ENCODE results near the gene CHRND. TPM values are rescaled to one million over a fixed set of nuclear protein-coding genes. Genes with fewer than 3 reads are reported as not detected.

CHRND gene
- total RNA-seq, 2 experiments from 2014 or later: not detected

GRCh38 chr2:232577841-232578240, 51.9 kb downstream of the CHRND start:
- no peak for DNase-seq
- H3K9me3 Mint-ChIP-seq: no peaks in the 10 kb centered on the region
- peaks cover 18% of the 10 kb centered on the region for H3K4me1 Mint-ChIP-seq
- no peak overlapping the region for H3K27ac Mint-ChIP-seq
- no peaks in the 10 kb centered on the region for H3K27me3 Mint-ChIP-seq
- H3K4me3 Mint-ChIP-seq: no peak overlapping the region
- POLR2A ChIA-PET: interaction anchor here (2.2 kb wide), 1 partner anchor 27 kb away, joined by 6 read pairs; the partner anchor contains the start of genes EIF4E2 and TIGD1
- CTCF ChIA-PET: no interaction called here
- peaks cover 27% of the 10 kb centered on the region for H3K36me3 Mint-ChIP-seq (ENCODE audit: low read depth)

- no peaks in the 10 kb centered on the region for H3K27me3 Mint-ChIP-seq
- H3K36me3 Mint-ChIP-seq (ENCODE audit: low read depth): peaks cover 27% of the 10 kb centered on the region
- H3K27ac Mint-ChIP-seq: no peak overlapping the region
- no peak for DNase-seq
- ChIA-PET CTCF (no interaction called here), POLR2A (interaction anchor here (1.3 to 2.2 kb wide), 2 partner anchors 25 to 28 kb away, joined by 3 to 6 read pairs; partner anchors contain the start of genes EIF4E2 and TIGD1)
- no peak overlapping the region for H3K4me3 Mint-ChIP-seq
- no peaks in the 10 kb centered on the region for H3K9me3 Mint-ChIP-seq
- peaks cover 18% of the 10 kb centered on the region for H3K4me1 Mint-ChIP-seq
These were observed 52.7 kb downstream of the CHRND start for GRCh38 chr2:232578626-232579025.

GRCh38 chr2:232580648-232580981, 54.7 kb downstream of the CHRND start:
- Mint-ChIP-seq H3K9me3 (no peaks in the 10 kb centered on the region), H3K4me1 (peaks cover 18% of the 10 kb centered on the region), H3K27ac (no peak overlapping the region), H3K27me3 (no peaks in the 10 kb centered on the region), H3K36me3 (ENCODE audit: low read depth) (peaks cover 17% of the 10 kb centered on the region), H3K4me3 (no peak overlapping the region)
- ChIA-PET POLR2A (interaction anchor here (0.6 kb wide), 1 partner anchor 30 kb away, joined by 4 read pairs; the partner anchor contains the start of genes EIF4E2 and TIGD1), CTCF (interaction anchor here (0.6 kb wide), 1 partner anchor 529 kb away, joined by 3 read pairs; no protein-coding TSS in a partner anchor)
- DNase-seq: no peak

GRCh38 chr2:232581725-232582124, 55.8 kb downstream of the CHRND start:
- POLR2A ChIA-PET: no interaction called here
- H3K36me3 Mint-ChIP-seq (ENCODE audit: low read depth): peaks cover 13% of the 10 kb centered on the region
- CTCF ChIA-PET: no interaction called here
- H3K4me1 Mint-ChIP-seq: peaks cover 18% of the 10 kb centered on the region
- no peak overlapping the region for H3K4me3 Mint-ChIP-seq
- no peaks in the 10 kb centered on the region for H3K9me3 Mint-ChIP-seq
- no peak for DNase-seq
- H3K27me3 Mint-ChIP-seq: no peaks in the 10 kb centered on the region
- H3K27ac Mint-ChIP-seq: no peak overlapping the region

- peaks cover 13% of the 10 kb centered on the region for H3K36me3 Mint-ChIP-seq (ENCODE audit: low read depth)
These were observed 58.3 kb downstream of the CHRND start for GRCh38 chr2:232584238-232584637.

More at GRCh38 chr2:232584238-232584637, 58.3 kb downstream of the CHRND start:
- Mint-ChIP-seq H3K9me3 (no peaks in the 10 kb centered on the region), H3K27me3 (no peaks in the 10 kb centered on the region), H3K4me1 (peaks cover 18% of the 10 kb centered on the region), H3K27ac (no peak overlapping the region), H3K4me3 (no peak overlapping the region)
- no peak for DNase-seq
- CTCF ChIA-PET: no interaction called here
- POLR2A ChIA-PET: no interaction called here

Other genes starting within 250 kb of the CHRND start
- gene ALPP, start 147.4 kb upstream of the CHRND start, total RNA-seq: not detected
- gene ALPG, start 119.3 kb upstream of the CHRND start, total RNA-seq: not detected
- gene ALPI, start 70.0 kb upstream of the CHRND start, total RNA-seq: not detected
- gene ECEL1, start 38.3 kb upstream of the CHRND start, total RNA-seq: not detected
- not detected for gene PRSS56, start 5.8 kb upstream of the CHRND start, total RNA-seq
- gene CHRNG, start 13.5 kb downstream of the CHRND start, total RNA-seq: not detected
- 1 to 10 TPM; 7.8 to 7.9 TPM for gene TIGD1, start 24.4 kb downstream of the CHRND start, total RNA-seq
- gene EIF4E2, start 24.5 kb downstream of the CHRND start, total RNA-seq: 10 to 100 TPM; 72.8 to 74.6 TPM
- 1 to 10 TPM; 2.0 to 2.7 TPM for gene EFHD1, start 107.4 kb downstream of the CHRND start, total RNA-seq
- 10 to 100 TPM; 56.5 to 59.9 TPM for gene GIGYF2, start 171.2 kb downstream of the CHRND start, total RNA-seq